ENCODE data around the gene RAD23A.

The RAD23A gene

GRCh38 chr19:12937927-12938778 is 7.5 kb upstream of the RAD23A start, which contains the start of gene CALR:
TSS of gene CALR (plus strand) at chr19:12938609. CDS start at chr19:12938680, 71 bp downstream.
- Histone ChIP-seq H3K36me3 (ENCODE audit: control insufficient read depth, insufficient read depth, low read length) (no peaks in the 10 kb centered on the region), H3K4me3 (ENCODE audit: low read depth, low read length) (peak within 1 kb of the TSS; percentile 97), H3K9me3 (ENCODE audit: control insufficient read depth, low read length) (no peaks in the 10 kb centered on the region), H3K27me3 (ENCODE audit: control insufficient read depth, insufficient read depth, low read length) (no peaks in the 10 kb centered on the region), H3K79me2 (peaks cover 29% of the 10 kb centered on the region), H3K4me1 (peaks cover 20% of the 10 kb centered on the region), H3K4me2 (ENCODE audit: low read length) (peak within 1 kb of the TSS; percentile 97), H2AFZ (peak within 1 kb of the TSS; percentile 91), H3K9ac (peak within 1 kb of the TSS; percentile 96), H3K27ac (peak within 1 kb of the TSS; percentile 96)
- no peak for TF ChIP-seq CTCF (IDR thresholded peaks at IDR 0.05)

GRCh38 chr19:12938779-12939601 is 6.7 kb upstream of the RAD23A start:
- TF ChIP-seq CTCF (IDR thresholded peaks at IDR 0.05), result peak; percentile 17
- Histone ChIP-seq H3K9me3 (ENCODE audit: control insufficient read depth, low read length) (no peaks in the 10 kb centered on the region), H3K79me2 (peaks cover 24% of the 10 kb centered on the region), H3K4me3 (ENCODE audit: low read depth, low read length) (peak overlapping the region; percentile 97), H3K4me1 (peaks cover 16% of the 10 kb centered on the region), H3K27ac (peak overlapping the region; percentile 96), H3K27me3 (ENCODE audit: control insufficient read depth, insufficient read depth, low read length) (no peaks in the 10 kb centered on the region), H3K36me3 (ENCODE audit: control insufficient read depth, insufficient read depth, low read length) (no peaks in the 10 kb centered on the region), H3K9ac (peak overlapping the region; percentile 96), H2AFZ (peak overlapping the region; percentile 82), H3K4me2 (ENCODE audit: low read length) (peak overlapping the region; percentile 86)

- Histone ChIP-seq H3K36me3 (ENCODE audit: control insufficient read depth, insufficient read depth, low read length) (no peaks in the 10 kb centered on the region), H3K27me3 (ENCODE audit: control insufficient read depth, insufficient read depth, low read length) (no peaks in the 10 kb centered on the region), H2AFZ (no peak overlapping the region), H3K9ac (no peak overlapping the region), H3K4me3 (ENCODE audit: low read depth, low read length) (peak overlapping the region; percentile 97), H3K79me2 (peaks cover 23% of the 10 kb centered on the region), H3K4me2 (ENCODE audit: low read length) (peak overlapping the region; percentile 86), H3K27ac (peak overlapping the region; percentile 96), H3K9me3 (ENCODE audit: control insufficient read depth, low read length) (no peaks in the 10 kb centered on the region), H3K4me1 (peaks cover 12% of the 10 kb centered on the region)
- TF ChIP-seq CTCF (IDR thresholded peaks at IDR 0.05), result no peak
Observed at GRCh38 chr19:12939975-12940423, 5.7 kb upstream of the RAD23A start.

GRCh38 chr19:12940897-12941296 is 4.8 kb upstream of the RAD23A start:
- Histone ChIP-seq H3K4me3 (ENCODE audit: low read depth, low read length) (no peak overlapping the region), H3K27ac (no peak overlapping the region), H3K9ac (no peak overlapping the region), H3K79me2 (peaks cover 23% of the 10 kb centered on the region), H3K36me3 (ENCODE audit: control insufficient read depth, insufficient read depth, low read length) (no peaks in the 10 kb centered on the region), H3K9me3 (ENCODE audit: control insufficient read depth, low read length) (no peaks in the 10 kb centered on the region), H3K4me1 (peaks cover 12% of the 10 kb centered on the region), H2AFZ (no peak overlapping the region), H3K27me3 (ENCODE audit: control insufficient read depth, insufficient read depth, low read length) (no peaks in the 10 kb centered on the region), H3K4me2 (ENCODE audit: low read length) (peak overlapping the region; percentile 11)
- no peak for TF ChIP-seq CTCF (IDR thresholded peaks at IDR 0.05)
